HG03439 (cell line): Measurements from ENCODE around the gene FFAR2.
"Not testable (repeated sequence)": the region's sequence is repeated elsewhere in the genome, so short reads cannot be mapped to it uniquely, and the experiment has no call there.

ENCODE experiments used
- ATAC-seq: cut with Tn5 transposase; IDR thresholded peaks from one replicate; pipeline ENCODE4 v1.9.1; 2021; ENCODE audit warnings: mild to moderate bottlenecking, moderate library complexity; ENCODE audit not compliant: unreplicated experiment

Gene FFAR2

DNA sequence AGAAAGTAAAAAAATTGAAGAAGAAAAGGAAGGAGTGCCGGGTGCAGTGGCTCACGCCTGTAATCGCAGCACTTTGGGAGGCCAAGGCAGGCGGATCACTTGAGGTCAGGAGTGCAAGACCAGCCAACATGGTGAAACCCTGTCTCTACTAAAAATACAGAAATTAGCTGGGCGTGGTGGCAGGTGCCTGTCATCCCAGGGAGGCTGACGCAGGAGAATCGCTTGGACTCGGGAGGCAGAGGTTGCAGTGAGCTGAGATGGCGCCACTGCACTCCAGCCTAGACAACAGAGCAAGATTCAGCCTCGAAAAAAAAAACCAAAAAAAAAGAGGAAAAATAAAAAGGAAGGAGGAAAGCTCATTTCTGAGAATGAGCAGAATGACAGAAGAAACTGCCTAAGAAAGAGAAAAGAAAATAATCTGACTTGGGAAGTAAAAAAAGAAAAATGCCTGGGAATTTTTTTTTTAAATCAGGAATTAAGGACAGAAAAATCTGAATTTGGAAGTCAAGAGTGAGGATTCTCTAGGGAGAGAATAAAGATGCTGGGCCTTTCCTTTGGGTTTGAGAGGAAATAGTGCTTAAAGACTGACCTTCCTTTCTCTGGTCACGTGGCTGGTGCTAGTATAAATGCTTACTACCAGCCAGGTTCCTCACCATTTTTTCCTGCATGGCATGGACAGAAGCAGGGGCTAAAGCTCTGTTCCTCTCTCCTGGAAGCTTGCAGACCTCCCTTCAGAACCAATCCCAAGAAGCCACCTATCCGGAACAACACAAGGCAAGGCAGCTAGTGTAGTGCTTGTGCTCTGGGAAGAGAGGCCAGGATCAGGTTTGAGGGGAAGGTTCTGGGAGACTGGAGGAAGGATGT lies at the start of gene FFAR2:
FFAR2 (plus strand) TSS at position 652 of the 864 bp plus-strand sequence. CDS start 1,458 bp downstream, outside the sequence.
- ATAC-seq, result no peak

DNA sequence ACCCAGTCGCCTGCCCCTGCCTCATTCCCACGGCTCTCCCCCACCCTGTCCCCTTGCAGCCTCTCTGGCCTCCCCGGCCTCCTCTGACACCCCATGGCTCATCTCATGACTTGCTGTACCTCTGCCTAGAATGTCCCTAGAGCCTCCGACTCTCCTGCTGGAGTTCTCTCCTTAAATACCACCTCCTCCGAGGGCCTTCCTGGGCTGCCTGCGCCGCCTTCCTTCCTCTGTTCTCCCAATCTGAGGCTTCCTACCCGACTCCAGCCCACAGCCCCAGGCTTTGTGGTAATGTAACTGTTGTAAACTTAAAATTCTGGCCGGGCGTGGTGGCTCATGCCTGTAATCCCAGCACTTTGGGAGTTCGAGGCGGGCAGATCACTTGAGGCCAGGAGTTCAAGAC lies 49.5 kb upstream of the FFAR2 start:
- ATAC-seq, result no peak

DNA sequence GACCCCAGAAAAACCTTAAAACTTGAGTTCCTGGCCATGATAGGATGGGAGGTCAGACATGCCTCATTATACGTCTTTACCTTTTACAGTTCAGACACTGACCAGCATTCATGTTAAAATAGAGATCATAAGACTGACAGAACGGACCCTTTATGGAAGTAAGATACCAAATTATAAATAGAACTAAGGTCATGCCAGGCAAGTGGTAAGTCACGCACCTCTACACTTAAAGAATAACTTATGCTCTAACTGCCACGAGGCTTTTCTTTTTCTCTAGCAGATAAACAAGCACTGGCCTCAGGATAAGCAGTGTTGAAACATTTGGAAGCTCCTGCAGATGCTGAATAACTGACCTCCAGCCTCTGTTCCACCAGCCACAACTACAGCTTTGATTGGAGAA lies 48.8 kb upstream of the FFAR2 start:
- ATAC-seq, result no peak

- ATAC-seq, result no peak
Measured at GRCh38 chr19:35399948-35400772, 47.9 kb upstream of the FFAR2 start.

DNA sequence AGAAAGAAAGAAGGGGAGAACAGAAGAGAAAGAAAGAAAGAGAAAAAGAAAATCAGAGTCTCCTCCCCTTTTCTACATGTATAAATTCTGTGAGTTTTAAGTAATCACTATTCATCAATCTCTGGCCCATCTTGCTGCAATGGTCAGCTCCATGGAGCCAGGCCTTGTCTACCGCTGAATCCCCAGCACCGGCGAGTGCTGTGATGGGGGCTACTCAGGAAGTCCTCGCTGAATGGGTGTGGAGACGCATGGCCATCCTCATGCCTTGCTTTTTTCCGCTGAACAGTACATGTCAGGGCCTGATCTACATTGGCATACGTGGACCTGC lies 47.3 kb upstream of the FFAR2 start:
- no peak for ATAC-seq

GRCh38 chr19:35401416-35401815 lies 46.6 kb upstream of the FFAR2 start:
- ATAC-seq, result not testable (repeated sequence)

- no peak for ATAC-seq
Measured at GRCh38 chr19:35403116-35403760, 44.8 kb upstream of the FFAR2 start.

DNA sequence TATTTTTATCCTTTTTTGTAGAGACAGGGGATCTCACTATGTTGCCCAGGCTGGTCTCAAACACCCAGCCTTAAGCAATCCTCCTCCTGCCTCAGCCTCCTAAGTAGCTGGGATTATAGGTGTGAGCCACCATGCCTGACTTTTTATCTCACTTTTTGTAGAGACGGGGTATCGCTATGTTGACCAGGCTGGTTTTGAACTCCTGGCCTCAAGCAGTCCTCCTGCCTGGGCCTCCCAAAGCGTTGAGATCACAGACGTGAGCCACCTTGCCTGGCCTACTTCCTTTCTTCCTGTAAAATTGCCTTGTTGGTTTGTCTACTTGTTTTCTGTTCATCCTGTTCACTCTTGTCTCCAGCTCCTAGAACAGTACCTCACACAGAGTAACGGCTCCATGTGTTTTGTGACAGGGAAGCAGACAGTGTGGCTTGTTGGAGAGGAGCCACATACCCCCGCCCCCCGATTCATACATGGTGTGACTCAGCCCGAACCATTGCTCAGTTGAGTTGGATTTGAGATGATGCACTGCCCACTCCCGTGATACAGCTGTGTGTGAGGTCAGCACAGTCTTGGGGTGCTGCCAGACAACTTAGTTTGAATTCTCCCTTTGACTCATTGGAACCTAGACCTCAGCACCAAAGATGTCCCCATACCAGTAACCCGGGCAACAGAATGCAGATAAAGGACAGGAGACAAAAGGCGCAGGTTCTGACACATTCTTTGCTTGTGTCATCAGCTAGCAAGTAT lies 43.0 kb upstream of the FFAR2 start:
- ATAC-seq, result peak; percentile 73

DNA sequence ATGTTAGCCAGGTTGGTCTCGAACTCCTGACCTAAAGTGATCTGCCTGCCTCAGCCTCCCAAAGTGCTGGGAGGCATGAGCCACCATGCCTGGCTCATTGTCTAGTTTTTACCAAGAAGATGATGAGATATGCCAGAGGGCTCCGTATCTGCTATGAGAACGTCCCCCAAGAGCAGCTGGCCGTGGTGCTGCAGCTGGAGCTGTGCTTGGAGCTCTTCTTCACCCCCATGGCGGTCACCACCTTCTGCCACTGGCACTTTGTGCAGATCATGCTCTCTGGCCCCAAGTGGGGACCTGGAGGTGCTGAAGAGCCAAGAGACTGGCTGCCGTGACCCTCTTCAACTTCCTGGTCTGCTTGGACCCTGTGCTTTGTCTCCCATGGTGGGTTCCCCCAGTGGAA lies 40.4 kb upstream of the FFAR2 start:
- ATAC-seq, result no peak

- ATAC-seq, result peak; percentile 69
Measured at GRCh38 chr19:35408284-35409171, 39.5 kb upstream of the FFAR2 start.

DNA sequence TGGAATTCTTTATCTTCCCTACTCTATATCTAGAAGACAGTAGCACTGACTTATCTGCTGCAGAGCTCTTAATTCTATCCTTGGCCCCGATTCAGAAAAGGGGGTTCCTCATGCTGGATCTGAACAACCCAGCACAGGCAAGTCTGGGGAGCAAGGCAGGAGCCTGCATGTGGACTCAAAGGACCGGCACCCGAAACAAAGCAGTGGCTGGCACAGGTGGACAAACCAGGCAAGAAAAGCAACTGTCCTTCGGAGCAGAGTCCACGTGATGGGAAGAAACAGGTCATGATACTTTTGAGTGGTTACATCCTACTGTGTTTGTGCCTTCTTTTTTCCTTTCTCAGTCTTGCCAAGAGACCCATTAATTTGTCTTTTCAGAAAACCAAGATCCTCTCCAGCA lies 38.9 kb upstream of the FFAR2 start:
- ATAC-seq, result no peak

- ATAC-seq, result no peak
Measured at GRCh38 chr19:35410487-35410886, 37.6 kb upstream of the FFAR2 start.

GRCh38 chr19:35414442-35414841 lies 33.6 kb upstream of the FFAR2 start:
- ATAC-seq, result no peak

DNA sequence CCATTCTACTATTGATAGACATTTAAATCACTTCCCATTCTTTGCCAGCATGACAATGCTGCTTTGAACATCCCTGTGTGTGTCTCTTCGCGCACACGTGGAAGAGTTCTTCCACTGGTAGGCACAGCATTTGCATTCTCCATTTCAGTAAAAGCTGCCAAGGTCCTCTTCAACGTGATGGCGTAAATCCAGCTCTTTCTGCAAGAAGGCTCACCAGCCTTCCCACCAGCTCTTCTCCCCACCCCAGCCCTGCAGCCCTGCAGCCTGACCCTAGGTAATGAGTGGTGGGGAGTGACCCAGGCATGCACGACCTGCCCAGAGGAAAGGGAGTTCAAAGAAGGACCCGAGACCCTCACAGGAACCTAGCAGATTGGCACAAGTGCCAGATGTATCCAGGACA lies 31.7 kb upstream of the FFAR2 start:
- no peak for ATAC-seq

DNA sequence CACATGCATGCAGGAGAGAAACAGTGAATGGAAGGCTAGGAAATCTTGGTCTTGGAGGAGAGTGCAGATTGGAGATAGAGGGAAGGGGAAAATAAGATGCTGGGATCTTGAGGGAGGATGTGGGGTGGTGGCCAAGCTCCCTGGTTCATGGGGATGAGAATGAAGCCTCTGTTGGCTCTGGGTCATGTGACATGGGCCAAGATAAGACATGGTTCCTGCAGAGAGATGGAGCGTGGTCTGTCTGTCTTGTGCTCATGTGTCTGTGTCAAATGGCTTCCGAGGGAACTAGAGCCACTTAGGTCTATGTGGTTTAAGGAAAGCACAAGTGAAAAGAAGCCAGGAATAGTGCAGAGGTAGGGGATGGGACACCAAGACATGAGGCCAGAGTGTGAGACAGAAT lies 30.8 kb upstream of the FFAR2 start:
- no peak for ATAC-seq

- ATAC-seq, result no peak
Measured at GRCh38 chr19:35417713-35418534, 30.1 kb upstream of the FFAR2 start.

- ATAC-seq, result no peak
Measured at GRCh38 chr19:35419046-35419445, 29.0 kb upstream of the FFAR2 start.

DNA sequence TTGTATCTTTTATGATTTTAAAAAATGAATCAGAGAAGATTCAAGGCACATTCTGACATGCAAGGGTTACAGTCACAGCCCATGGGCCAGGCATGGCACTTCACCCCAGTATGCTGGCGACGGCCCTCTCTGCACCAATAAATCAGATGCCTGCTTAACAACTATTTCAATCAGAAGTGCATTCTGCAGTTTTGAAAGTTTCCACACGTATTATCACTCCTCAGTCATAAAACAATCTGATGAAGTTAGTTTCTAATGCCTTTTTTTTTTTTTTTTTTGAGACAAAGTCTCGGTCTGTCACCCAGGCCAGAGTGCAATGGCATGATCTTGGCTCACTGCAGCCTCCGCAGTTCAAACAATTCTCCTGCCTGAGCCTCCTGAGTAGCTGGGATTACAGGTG lies 28.3 kb upstream of the FFAR2 start:
- no peak for ATAC-seq

DNA sequence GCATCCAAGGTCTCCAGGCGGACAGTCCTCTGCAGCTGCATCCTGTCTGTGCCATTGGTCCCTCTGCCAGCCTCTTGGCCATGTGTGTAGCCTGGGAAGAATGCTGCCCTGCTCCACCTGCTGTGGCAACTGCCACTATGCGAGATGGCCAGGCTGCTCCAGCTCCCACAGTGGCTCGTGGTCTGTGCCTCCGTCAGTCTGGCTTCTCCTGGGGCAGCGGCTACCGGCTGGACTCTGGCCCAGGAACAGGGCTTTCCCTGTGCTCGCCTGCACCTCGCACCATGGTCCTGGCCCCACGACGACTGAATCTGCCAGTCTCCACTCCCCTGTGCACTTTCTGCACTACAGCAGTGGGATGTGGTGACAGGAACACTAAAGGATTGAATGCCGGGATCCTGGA lies 26.7 kb upstream of the FFAR2 start:
- no peak for ATAC-seq
